Measurements from ENCODE around the gene LDLRAD2.

GRCh38 chr1:21834666-21835065 lies 22.6 kb downstream of the LDLRAD2 start:
- TF ChIP-seq CTCF (IDR thresholded peaks at IDR 0.05 in 4 of 5, conservative IDR thresholded peaks at IDR 0.05 in 1 of 5) = no peak
- no peak for TF ChIP-seq POLR2A (IDR thresholded peaks at IDR 0.05)

Data from gastrocnemius medialis (tissue), 4 donors.